Fibroblast of villous mesenchyme (primary cell): Measurements from ENCODE around the gene PSENEN. TPM values are rescaled to one million over a fixed set of nuclear protein-coding genes. Genes with fewer than 3 reads are reported as not detected.
"Not testable (repeated sequence)": the region's sequence is repeated elsewhere in the genome, so short reads cannot be mapped to it uniquely, and the experiment has no call there.

Source experiments
- DNase-seq: peaks from one replicate; pipeline ENCODE4 v3.0.0-alpha.2; 2010; ENCODE audit warnings: low read depth
- H3K4me3 ChIP-seq: 2 replicates; pipeline ENCODE4 v1.5.1; 2011; ENCODE audit warnings: low read depth, mild to moderate bottlenecking, low read length
- total RNA-seq: library from RNA; depleted of rRNA; stranded (reverse); fragments of >200 nt; gene quantifications from 2 replicates; pipeline ENCODE4 v1.2.3, GENCODE V29; 2012
- TF ChIP-seq, protein P1 (sequence below): IDR thresholded peaks from 2 replicates; pipeline ENCODE4 v1.5.1; 2012; ENCODE audit warnings: low read depth, mild to moderate bottlenecking, low read length; ENCODE audit not compliant: insufficient read depth

The PSENEN gene
- total RNA-seq, 1 donor = 14.7 TPM

DNA sequence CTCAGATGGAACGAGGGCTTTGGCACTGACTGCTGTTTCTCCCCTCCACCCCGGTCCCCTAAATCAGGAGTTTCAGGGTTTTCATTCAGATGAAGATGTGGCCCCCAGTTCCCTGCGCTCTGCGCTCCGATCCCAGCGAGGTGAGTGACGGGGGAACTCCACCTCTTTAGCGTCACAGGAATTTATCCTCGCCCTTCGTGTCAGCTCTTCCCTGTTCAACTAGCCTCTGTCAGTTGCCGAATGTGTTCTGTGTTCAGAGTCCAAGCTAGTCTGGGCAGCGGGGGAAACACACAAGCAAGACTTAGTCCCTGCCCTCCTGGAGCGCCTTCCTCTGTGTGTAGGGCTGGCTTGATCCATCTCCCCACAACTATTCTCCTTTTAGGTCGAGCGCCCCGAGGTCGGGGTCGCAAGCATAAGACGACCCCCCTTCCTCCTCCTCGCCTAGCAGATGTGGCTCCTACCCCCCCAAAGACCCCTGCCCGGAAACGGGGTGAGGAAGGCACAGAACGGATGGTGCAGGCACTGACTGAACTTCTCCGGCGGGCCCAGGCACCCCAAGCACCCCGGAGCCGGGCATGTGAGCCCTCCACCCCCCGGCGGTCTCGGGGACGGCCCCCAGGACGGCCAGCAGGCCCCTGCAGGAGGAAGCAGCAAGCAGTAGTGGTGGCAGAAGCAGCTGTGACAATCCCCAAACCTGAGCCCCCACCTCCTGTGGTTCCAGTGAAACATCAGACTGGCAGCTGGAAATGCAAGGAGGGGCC, 25.9 kb upstream of the PSENEN start:
- no peak for DNase-seq
- H3K4me3 ChIP-seq = peak overlapping the region; percentile 70
- TF ChIP-seq, protein P1, sequence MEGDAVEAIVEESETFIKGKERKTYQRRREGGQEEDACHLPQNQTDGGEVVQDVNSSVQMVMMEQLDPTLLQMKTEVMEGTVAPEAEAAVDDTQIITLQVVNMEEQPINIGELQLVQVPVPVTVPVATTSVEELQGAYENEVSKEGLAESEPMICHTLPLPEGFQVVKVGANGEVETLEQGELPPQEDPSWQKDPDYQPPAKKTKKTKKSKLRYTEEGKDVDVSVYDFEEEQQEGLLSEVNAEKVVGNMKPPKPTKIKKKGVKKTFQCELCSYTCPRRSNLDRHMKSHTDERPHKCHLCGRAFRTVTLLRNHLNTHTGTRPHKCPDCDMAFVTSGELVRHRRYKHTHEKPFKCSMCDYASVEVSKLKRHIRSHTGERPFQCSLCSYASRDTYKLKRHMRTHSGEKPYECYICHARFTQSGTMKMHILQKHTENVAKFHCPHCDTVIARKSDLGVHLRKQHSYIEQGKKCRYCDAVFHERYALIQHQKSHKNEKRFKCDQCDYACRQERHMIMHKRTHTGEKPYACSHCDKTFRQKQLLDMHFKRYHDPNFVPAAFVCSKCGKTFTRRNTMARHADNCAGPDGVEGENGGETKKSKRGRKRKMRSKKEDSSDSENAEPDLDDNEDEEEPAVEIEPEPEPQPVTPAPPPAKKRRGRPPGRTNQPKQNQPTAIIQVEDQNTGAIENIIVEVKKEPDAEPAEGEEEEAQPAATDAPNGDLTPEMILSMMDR = no peak

DNA sequence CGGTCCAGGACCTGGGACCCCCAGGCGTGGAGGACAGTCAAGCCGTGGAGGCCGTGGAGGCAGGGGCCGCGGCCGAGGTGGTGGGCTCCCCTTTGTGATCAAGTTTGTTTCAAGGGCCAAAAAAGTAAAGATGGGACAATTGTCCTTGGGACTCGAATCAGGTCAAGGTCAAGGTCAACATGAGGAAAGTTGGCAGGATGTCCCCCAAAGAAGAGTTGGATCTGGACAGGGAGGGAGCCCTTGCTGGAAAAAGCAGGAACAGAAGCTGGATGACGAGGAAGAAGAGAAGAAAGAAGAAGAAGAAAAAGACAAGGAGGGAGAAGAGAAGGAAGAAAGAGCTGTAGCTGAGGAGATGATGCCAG, 25.3 kb upstream of the PSENEN start:
- H3K4me3 ChIP-seq = no peak overlapping the region
- TF ChIP-seq, protein P1 = no peak
- DNase-seq = no peak

DNA sequence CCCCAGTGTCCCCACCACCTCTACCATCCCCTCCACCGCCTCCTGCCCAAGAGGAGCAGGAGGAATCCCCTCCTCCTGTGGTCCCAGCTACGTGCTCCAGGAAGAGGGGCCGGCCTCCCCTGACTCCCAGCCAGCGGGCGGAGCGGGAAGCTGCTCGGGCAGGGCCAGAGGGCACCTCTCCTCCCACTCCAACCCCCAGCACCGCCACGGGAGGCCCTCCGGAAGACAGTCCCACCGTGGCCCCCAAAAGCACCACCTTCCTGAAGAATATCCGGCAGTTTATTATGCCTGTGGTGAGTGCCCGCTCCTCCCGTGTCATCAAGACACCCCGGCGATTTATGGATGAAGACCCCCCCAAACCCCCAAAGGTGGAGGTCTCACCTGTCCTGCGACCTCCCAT, 24.8 kb upstream of the PSENEN start:
- TF ChIP-seq, protein P1 = no peak

DNA sequence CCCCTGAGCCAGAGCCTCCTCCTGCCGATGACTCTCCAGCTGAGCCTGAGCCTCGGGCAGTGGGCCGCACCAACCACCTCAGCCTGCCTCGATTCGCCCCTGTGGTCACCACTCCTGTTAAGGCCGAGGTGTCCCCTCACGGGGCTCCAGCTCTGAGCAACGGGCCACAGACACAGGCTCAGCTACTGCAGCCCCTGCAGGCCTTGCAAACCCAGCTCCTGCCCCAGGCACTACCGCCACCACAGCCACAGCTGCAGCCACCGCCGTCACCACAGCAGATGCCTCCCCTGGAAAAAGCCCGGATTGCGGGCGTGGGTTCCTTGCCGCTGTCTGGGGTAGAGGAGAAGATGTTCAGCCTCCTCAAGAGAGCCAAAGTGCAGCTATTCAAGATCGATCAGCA, 24.1 kb upstream of the PSENEN start:
- no peak for DNase-seq
- TF ChIP-seq, protein P1 = no peak
- H3K4me3 ChIP-seq = no peak overlapping the region

More for the DNA sequence above, 24.8 kb upstream of the PSENEN start:
- H3K4me3 ChIP-seq = no peak overlapping the region
- no peak for DNase-seq

DNA sequence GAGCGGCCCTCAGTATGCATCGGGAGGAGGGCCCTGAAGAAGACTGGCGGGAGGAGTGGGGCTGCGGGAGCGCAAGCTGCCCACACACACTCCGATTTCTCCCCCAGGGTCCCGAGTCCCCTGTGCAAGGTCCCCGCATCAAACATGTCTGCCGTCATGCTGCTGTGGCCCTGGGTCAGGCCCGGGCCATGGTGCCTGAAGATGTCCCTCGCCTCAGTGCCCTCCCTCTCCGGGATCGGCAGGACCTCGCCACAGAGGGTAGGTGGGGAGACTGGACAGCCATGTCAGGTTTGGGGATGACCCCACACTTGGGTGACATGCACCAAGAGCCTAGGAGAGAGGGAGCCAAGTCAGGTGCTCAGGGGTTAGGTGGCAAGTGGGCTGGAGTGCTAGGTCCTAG, 23.0 kb upstream of the PSENEN start:
- no peak overlapping the region for H3K4me3 ChIP-seq
- no peak for DNase-seq
- TF ChIP-seq, protein P1 = no peak

DNA sequence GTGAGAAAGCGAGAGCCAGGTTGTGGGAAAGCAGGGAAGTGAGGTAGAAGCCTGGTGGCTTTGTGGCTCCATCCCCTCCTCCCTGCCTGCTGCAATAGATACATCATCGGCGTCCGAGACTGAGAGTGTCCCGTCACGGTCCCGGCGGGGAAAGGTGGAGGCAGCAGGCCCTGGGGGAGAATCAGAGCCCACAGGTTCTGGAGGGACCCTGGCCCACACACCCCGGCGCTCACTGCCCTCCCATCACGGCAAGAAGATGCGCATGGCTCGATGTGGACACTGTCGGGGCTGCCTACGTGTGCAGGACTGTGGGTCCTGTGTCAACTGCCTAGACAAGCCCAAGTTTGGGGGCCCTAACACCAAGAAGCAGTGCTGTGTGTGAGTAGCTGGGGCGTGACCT, 22.6 kb upstream of the PSENEN start:
- TF ChIP-seq, protein P1 = no peak
- DNase-seq = no peak
- H3K4me3 ChIP-seq = no peak overlapping the region

DNA sequence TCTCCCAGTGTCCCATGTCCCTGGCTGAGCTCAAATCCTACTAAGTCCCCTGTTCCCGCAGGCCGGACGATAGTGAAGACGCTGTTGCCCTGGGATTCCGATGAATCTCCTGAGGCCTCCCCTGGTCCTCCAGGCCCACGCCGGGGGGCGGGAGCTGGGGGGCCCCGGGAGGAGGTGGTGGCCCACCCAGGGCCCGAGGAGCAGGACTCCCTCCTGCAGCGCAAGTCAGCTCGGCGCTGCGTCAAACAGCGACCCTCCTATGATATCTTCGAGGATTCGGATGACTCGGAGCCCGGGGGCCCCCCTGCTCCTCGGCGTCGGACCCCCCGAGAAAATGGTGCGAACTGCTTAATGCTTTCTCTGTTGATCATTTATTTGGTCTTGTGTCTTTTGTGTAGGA, 21.8 kb upstream of the PSENEN start:
- TF ChIP-seq, protein P1 = no peak
- H3K4me3 ChIP-seq = no peak overlapping the region
- DNase-seq = no peak

DNA sequence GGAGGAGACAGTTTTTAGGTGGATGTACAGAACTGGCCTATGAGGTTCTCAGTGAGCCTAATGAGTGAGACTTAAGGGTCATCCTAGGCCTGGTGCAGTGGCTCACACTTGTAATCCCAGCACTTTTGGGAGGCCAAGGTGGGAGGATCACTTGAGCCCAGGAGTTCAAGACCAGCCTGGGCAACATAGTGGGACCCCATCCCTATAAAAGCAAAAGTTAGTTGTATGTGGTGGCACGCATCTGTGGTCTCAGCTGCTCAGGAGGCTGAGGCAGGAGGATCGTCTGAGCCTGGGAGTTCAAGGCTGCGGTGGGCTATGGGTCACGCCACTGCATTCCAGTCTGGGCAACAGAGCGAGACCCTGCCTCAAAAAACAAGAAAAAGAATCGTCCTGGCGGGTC, 21.3 kb upstream of the PSENEN start:
- not testable (repeated sequence) for H3K4me3 ChIP-seq, DNase-seq
